Stimulated activated CD8-positive, alpha-beta memory T cell treated with anti-CD3 and anti-CD28 coated beads, Interleukin-15, amount 100 ng/mL, for 48 hours (primary cell): Measurements from ENCODE around the gene MT1E.
"Not testable (repeated sequence)": the region's sequence is repeated elsewhere in the genome, so short reads cannot be mapped to it uniquely, and the experiment has no call there.

Experiments used
- DNase-seq, 2 donors: peaks; one replicate each; pipeline ENCODE4 v3.0.0-alpha.2; 2020; ENCODE audit warnings: low read depth in 2 of 2

MT1E gene

GRCh38 chr16:56645838-56646237 is 20.3 kb downstream of the MT1E start:
- no peak for DNase-seq

DNA sequence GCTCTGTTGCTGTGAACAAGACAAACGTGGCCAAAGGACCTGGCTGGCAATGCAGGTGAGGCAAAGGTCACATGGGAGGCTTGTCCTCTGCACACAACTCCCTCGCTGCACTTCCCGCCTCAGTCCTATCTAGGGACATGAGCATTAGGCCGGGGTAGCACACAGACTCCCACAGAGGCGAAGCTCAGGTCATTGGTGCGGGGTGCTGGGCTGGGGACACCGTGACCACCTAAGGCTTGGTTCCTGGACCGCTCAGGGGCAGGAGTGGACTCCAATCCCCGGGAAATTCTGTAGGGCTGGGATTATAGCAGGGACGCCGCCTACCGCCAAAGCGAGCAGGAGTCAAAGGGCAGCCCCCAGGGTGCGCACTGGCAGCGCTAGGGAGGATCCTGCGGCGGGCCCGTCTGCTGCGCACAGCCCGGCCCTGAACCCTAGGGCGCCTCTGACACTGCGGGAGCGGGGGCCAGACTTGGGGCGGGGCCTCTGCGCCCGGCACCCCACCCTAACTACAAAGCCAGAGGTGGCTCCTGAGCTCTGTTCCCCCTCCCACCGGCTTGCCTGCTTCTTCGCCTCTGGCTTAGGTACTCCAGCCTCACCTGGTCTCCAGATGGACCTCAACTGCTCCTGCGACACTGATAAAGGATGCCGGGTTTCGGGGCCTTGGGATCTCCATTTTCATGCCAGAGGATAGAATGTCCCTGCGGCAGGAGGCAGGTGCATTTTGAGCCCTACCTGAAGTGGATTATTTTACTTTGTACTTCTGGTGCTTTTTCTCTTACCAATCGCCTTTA is 22.3 kb downstream of the MT1E start:
- no peak for DNase-seq

- no peak for DNase-seq
These were observed 23.7 kb downstream of the MT1E start for GRCh38 chr16:56649271-56649670.

- DNase-seq: no peak
These were observed 24.2 kb downstream of the MT1E start for GRCh38 chr16:56649820-56650219.

DNA sequence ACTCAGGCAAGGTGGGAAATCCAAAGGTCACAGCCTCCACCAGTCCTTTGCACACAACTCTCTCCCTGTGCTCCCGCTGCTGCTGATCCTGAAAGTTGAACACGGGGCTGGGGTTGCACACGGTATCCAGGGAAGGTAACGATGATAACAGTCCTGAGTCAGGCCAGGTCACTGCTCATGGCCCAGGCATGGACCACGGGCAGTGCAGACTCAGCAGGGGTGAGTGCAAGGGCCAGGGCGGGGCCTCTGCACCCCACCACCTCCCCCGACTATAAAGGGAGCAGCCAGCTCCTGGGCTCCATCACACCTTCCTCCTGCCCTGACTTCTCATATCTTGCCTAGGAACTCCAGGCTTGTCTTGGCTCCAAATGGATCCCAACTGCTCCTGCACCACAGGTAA is 26.0 kb downstream of the MT1E start, which contains the start of gene MT1B:
Gene MT1B (plus strand): TSS at position 301 of the 400 bp plus-strand sequence. CDS start 68 bp downstream, at position 369.
- no peak for DNase-seq

- no peak for DNase-seq
These were observed 27.0 kb downstream of the MT1E start for GRCh38 chr16:56652600-56652999.

GRCh38 chr16:56653218-56653617 is 27.6 kb downstream of the MT1E start:
- DNase-seq: no peak

GRCh38 chr16:56657555-56658326 is 32.2 kb downstream of the MT1E start, which contains the start of gene MT1F:
MT1F (plus strand) TSS chr16:56657959; CDS start chr16:56658059, 100 bp downstream.
- peak; percentile 60 to 69 for DNase-seq

- no peak for DNase-seq
These were observed 32.8 kb downstream of the MT1E start for GRCh38 chr16:56658327-56658875.

DNA sequence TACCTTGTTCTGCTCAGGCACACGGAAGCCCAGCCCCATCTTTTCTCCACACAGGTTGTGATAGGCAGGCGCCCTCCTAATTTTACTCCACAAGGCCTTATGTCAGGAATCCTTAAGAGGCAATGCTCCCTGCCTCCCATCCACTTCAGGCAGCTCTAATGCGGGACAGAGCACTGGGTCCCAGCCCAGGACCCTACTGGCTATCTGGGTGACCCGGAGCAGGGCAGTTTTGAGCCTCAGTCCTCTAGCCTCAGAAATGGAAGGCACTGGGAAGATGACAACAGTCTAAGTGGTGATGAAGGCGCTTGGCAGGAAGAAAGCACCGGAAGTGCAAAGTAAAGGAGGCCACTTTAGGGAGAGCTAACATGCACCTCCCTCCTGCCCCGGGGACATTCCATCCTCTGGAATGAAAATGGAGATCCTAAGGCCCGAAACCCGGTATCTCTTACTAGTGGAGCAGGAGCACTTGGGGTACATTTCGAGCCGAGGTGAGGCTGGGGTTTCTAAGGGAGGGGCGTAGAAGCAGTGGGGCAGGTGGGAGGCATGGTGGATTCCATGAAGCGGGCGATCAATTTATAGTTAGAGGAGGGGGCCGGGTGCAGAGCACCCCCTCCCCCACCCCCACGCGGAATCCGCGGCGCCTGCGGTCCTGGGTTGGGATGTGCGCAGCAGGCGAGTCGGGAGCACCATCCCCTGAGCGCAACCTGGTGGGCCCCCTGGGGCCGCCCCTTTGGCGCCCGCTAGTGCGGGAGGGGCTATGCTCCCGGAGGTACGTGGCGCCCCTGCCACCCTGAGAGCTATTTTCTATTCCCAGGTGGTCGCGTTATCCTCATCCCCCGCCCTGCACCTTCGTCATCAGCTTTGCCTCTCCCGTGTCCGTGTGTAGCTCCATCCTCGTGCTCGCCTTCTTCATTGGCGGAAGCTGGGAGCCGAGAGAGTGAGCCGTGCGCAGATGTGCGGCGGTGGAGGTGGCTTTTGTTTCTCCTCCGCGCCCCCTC is 37.1 kb downstream of the MT1E start:
- DNase-seq: peak in 1 of 2 donors; percentile 36

DNA sequence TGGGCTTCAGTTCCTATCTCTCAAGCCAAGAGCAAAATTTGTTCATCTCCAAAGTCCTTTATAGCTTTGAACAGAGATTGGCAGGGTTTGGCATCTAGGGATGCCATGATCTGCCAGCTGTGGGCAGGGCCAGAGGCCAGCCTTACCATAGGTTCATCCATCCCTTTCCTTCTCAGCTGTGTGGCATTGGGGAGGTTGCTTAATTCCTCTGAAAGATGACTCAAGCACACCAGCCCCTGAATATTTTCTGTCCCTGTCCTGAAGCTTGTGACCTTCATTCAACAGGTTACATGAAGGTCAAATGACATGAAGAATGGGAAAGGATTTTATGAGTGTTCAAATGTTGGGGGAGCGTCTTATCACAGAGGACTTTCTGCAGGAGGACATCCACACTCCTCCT is 38.9 kb downstream of the MT1E start:
- DNase-seq: no peak

DNA sequence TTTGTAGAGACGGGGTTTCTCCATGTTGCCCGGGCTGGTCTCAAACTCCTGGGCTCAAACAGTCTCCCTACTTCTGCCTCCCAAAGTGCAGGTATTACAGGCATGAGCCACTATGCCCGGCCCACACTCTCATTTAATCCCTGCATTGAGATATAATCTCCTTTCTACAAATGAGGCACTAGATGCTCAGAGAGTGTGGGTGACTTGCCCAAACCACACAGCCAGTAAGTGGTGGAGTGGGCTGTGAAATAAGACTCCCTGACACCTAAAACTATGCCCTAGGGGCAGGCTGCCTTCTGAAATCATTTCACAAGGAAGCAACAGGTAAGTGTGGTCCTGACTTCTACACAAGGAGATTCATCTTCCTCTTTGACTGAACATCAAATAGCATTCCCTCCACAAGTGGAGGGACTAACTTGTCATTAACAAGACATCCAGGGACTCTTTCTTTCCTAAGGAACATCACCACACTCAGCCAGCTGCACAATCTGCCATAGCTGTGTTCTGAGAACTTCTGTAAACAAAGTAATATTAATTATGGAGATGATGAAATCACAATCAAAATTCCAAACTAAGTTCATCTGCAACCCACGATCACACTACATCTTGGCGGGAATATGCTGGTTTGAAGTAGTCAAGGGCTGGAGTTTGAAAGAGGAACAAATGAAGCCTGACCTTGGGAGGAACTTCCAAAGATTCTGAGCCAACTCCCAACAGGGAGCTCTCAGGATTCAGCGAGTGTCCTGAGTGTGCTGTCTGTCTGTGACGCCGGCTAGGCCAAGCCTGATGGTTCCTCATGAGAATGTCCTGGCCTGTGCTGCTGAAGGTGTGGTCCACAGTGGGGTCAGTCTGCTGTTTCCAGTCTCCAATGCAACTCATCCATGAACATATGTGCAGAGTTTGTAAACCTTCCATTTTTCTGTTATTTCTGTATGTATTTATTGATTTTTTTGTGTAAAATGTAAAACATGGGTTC is 40.0 kb downstream of the MT1E start:
- DNase-seq: not testable (repeated sequence)

DNA sequence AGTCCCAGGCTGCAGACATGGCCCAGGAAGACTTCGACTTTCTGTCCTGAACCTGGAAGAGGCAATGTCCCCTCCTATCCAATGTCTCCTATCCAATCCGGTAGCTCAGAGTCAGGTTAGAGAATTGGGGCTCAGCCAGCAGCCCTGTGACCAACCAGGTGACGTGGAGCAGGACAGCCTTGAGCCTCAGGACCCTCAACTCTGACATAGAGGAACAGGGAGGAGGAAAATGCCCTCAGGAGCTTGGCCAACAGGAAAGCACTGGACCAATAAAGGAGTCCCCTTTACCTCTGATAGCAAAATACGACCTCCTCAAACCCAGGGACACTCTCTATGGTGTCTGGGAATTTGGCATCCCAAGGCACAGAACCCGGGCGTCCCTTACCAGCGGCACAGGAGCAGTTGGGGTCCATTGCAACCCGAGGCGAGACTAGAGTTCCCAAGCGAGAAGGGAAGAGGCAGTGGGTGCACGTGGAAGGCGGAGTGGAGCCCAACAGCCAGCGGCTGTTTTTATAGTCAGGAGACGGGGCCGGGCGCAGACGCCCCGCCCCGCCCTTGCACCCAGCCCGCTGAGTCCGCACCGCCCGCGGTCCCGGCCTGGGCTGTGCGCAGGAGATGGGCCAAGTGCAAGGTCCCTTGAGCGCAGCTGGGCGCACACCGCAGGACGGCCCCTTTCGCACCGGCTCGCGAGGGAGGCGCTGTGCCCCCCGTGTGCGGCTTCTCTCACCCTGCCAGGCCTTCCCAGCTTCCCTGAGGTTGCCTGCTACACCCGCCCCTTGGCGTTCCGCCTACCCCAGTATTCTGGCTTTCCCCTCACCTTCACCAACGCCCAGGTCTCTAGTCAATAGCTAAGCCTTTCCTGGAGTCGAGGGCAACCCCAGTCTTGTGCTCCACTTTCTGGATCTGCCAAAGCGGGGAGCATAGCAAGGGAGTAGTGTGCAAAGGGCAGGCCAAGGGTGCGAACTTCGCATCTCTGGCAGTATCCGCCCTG is 42.3 kb downstream of the MT1E start, which contains the start of gene MT1G:
Gene MT1G (minus strand): TSS at position 485 of the 991 bp plus-strand sequence. CDS start 72 bp downstream, at position 413.
- peak; percentile 39 to 55 for DNase-seq

GRCh38 chr16:56669005-56669839 is 43.6 kb downstream of the MT1E start, which contains the start of gene MT1H:
MT1H (plus strand) TSS chr16:56669814; CDS start chr16:56669885, 71 bp downstream.
- peak; percentile 41 to 52 for DNase-seq

DNA sequence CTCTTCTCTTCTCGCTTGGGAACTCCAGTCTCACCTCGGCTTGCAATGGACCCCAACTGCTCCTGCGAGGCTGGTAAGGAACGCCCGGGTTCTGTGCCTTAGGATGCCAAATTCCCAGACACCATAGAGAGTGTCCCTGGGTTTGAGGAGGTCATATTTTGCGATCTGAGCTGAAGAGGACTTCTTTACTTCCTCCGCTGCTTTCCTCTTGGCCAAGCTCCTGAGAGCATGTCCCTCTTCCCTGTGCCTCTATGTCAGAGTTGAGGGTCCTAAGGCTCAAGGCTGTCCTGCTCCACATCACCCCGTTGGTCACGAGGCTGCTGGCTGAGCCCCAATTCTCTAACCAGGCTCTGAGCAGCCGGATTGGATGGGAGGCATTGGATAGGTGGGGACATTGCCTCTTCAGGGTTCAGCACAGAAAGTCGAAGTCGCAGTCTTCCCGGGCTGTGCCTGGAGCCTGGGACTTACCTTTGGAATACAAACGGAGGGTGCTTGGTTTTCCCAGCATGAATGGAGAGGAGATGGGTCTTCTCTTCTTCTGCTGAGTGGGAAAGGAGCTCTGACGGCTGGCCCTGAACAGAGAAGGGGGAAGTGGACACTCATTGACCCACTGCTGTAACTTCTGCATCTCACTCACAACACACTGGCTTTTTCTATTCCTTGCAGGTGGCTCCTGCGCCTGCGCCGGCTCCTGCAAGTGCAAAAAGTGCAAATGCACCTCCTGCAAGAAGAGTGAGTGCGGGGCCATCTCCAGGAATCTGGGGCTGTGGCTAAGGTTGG is 44.4 kb downstream of the MT1E start:
- no peak for DNase-seq

DNA sequence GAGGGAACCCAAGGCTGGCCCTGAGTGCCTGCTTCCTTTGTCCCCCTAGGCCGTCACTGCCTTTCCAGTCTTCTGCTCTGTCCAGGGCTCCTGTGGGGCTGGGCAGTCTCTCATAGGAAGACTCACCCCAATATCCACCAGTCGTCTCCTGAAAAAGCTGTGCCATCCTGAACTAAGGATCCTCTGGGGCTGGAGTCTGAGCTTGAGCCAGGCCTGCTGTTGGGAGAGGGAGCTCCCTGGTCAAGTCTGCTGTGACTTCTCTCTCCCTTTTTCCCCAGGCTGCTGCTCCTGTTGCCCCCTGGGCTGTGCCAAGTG is 45.0 kb downstream of the MT1E start:
- no peak for DNase-seq

DNA sequence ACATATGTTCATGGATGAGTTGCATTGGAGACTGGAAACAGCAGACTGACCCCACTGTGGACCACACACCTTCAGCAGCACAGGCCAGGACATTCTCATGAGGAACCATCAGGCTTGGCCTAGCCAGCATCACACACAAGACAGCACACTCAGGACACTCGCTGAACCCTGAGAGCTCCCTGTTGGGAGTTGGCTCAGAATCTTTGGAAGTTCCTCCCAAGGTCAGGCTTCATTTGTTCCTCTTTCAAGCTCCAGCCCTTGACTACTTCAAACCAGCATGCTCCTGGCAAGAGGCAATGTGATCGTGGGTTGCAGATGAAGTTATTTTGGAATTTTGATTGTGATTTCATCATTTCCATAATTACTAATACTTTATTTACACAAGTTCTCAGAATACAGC is 46.1 kb downstream of the MT1E start:
- not testable (repeated sequence) for DNase-seq
